H1 (cell line): ENCODE measurements around the gene BNIP5. TPM values are rescaled to one million over a fixed set of nuclear protein-coding genes. Genes with fewer than 3 reads are reported as not detected.

Experiments
- CTCF ChIA-PET: fragments of 300-600 bp; sonication (Branson Sonifier 250); formaldehyde crosslinking; loops from one replicate; lab custom pipeline; 2021; ENCODE audit not compliant: partially characterized antibody; lab: Charles Lee
- POLR2A ChIA-PET: fragments of 300-600 bp; sonication (Branson Sonifier 250); formaldehyde crosslinking; loops from one replicate; lab custom pipeline; 2021; ENCODE audit warnings: inconsistent platforms; ENCODE audit not compliant: partially characterized antibody; lab: Charles Lee
- DNase-seq, 2 experiments: peaks; one replicate each; pipeline versions ENCODE4 v3.0.0 to v3.0.0-alpha.2; 2010 to 2022; ENCODE audit warnings: low spot score in 2 of 2, low read depth in 1 of 2, mixed read lengths in 1 of 2
- FAIRE-seq: peaks from 2 replicates; lab custom pipeline; 2011; peaks lifted over from hg19 to GRCh38; lab: Jason Lieb, UNC
- H2AFZ ChIP-seq: 2 replicates; pipeline ENCODE4 v1.8.1; 2012; ENCODE audit warnings: low read length, inconsistent platforms
- H2AK5ac ChIP-seq: 2 replicates; pipeline ENCODE4 v1.6.1; 2013; ENCODE audit warnings: low read depth, low read length
- H2BK120ac ChIP-seq: replicated peaks from 2 replicates; pipeline ENCODE3; 2013; ENCODE audit warnings: low read depth, low read length, inconsistent platforms
- H2BK12ac ChIP-seq: 2 replicates; pipeline ENCODE4 v1.6.1; 2013; ENCODE audit warnings: low read depth, low read length
- H2BK15ac ChIP-seq: 2 replicates; pipeline ENCODE4 v1.6.1; 2013; ENCODE audit warnings: low read length
- H2BK20ac ChIP-seq: 2 replicates; pipeline ENCODE4 v1.6.1; 2013; ENCODE audit warnings: low read length
- H2BK5ac ChIP-seq: 2 replicates; pipeline ENCODE4 v1.6.1; 2013; ENCODE audit warnings: low read depth, low read length
- H3K14ac ChIP-seq: 2 replicates; pipeline ENCODE4 v1.6.1; 2013; ENCODE audit warnings: inconsistent platforms; ENCODE audit not compliant: insufficient read length
- H3K18ac ChIP-seq: 2 replicates; pipeline ENCODE4 v1.6.1; 2013; ENCODE audit warnings: low read length; ENCODE audit errors: extremely low read depth
- H3K23ac ChIP-seq: 2 replicates; pipeline ENCODE4 v1.6.1; 2013; ENCODE audit warnings: inconsistent platforms; ENCODE audit not compliant: insufficient read length
- H3K23me2 ChIP-seq: 2 replicates; pipeline ENCODE4 v1.6.1; 2013; ENCODE audit warnings: low read depth, low read length
- H3K27ac ChIP-seq: 2 replicates; pipeline ENCODE4 v1.6.1; 2011; ENCODE audit warnings: low read depth, low read length, inconsistent platforms
- H3K27me3 ChIP-seq, 4 experiments: replicated peaks in 1 of 4; 1 replicate in 1 of 4; 2 replicates in 3 of 4; pipeline versions ENCODE4 v1.6.1 to v1.8.1; 2011 to 2013; ENCODE audit warnings: low read length in 3 of 4, mild to moderate bottlenecking in 3 of 4, inconsistent platforms in 2 of 4, mixed read lengths in 2 of 4, moderate library complexity in 1 of 4; ENCODE audit not compliant: control insufficient read depth in 3 of 4, insufficient read depth in 3 of 4; ENCODE audit errors: extremely low read depth in 1 of 4
- H3K36me3 ChIP-seq, 4 experiments: 2 replicates each; pipeline versions ENCODE4 v1.6.1 to v1.8.1; 2011 to 2013; ENCODE audit warnings: mild to moderate bottlenecking in 4 of 4, low read length in 3 of 4, moderate library complexity in 2 of 4, control low read depth in 1 of 4, inconsistent platforms in 1 of 4; ENCODE audit not compliant: insufficient read depth in 4 of 4, control insufficient read depth in 2 of 4
- H3K4ac ChIP-seq: replicated peaks from 2 replicates; pipeline ENCODE3; 2013; ENCODE audit warnings: low read length, low read depth, mixed read lengths, inconsistent platforms; ENCODE audit not compliant: insufficient read length
- H3K4me1 ChIP-seq, 4 experiments: replicated peaks in 1 of 4; 1 replicate in 1 of 4; 2 replicates in 3 of 4; pipeline versions ENCODE4 v1.6.1 to v1.8.1; 2011 to 2013; ENCODE audit warnings: low read length in 3 of 4, inconsistent platforms in 2 of 4, mixed read lengths in 1 of 4; ENCODE audit not compliant: insufficient read depth in 4 of 4, control insufficient read depth in 3 of 4
- H3K4me2 ChIP-seq, 2 experiments: 2 replicates each; pipeline versions ENCODE4 v1.6.1 to v1.8.1; 2011 to 2013; ENCODE audit warnings: low read depth in 2 of 2, low read length in 2 of 2, control low read depth in 1 of 2, inconsistent platforms in 1 of 2, mild to moderate bottlenecking in 1 of 2; ENCODE audit not compliant: insufficient read depth in 1 of 2
- H3K4me3 ChIP-seq, 4 experiments: fragments of 200-600, 300-600 bp in 1 of 4; sonication (generic), shearing (Covaris generic), sonication (Bioruptor Twin) in 1 of 4; 2 replicates each; pipeline versions ENCODE4 v1.5.1 to v1.8.1; 2011 to 2016; ENCODE audit warnings: low read length in 4 of 4, low read depth in 3 of 4, control low read depth in 2 of 4, inconsistent platforms in 2 of 4, mild to moderate bottlenecking in 2 of 4, mixed read lengths in 1 of 4, moderate library complexity in 1 of 4; ENCODE audit not compliant: insufficient read depth in 2 of 4; ENCODE audit errors: extremely low read depth in 1 of 4
- H3K56ac ChIP-seq: replicated peaks from 2 replicates; pipeline ENCODE3; 2013; ENCODE audit warnings: low read depth, mild to moderate bottlenecking, mixed read lengths, low read length, inconsistent platforms; ENCODE audit not compliant: insufficient read length
- H3K79me1 ChIP-seq: 2 replicates; pipeline ENCODE4 v1.6.1; 2013; ENCODE audit warnings: low read depth, low read length, control low read depth
- H3K79me2 ChIP-seq, 2 experiments: 2 replicates each; pipeline versions ENCODE4 v1.6.1 to v1.8.1; 2012 to 2013; ENCODE audit warnings: low read length in 2 of 2, mild to moderate bottlenecking in 2 of 2, inconsistent platforms in 1 of 2; ENCODE audit not compliant: insufficient read depth in 2 of 2, control insufficient read depth in 1 of 2
- H3K9ac ChIP-seq, 4 experiments: replicated peaks in 1 of 4; 1 replicate in 1 of 4; 2 replicates in 3 of 4; pipeline versions ENCODE4 v1.6.1 to v1.8.1; 2011 to 2013; ENCODE audit warnings: low read depth in 3 of 4, low read length in 3 of 4, control low read depth in 2 of 4, mild to moderate bottlenecking in 2 of 4, moderate library complexity in 2 of 4, inconsistent platforms in 1 of 4; ENCODE audit errors: extremely low read depth in 1 of 4
- H3K9me3 ChIP-seq, 2 experiments: 2 replicates each; pipeline versions ENCODE4 v1.6.1 to v1.8.1; 2012 to 2013; ENCODE audit warnings: mild to moderate bottlenecking in 2 of 2, moderate library complexity in 2 of 2, control low read depth in 1 of 2, inconsistent platforms in 1 of 2, low read depth in 1 of 2, low read length in 1 of 2, mixed read lengths in 1 of 2; ENCODE audit not compliant: insufficient read depth in 2 of 2
- H4K20me1 ChIP-seq, 2 experiments: replicated peaks in 1 of 2; 2 replicates each; pipeline versions ENCODE3 to v1.8.1; 2011 to 2013; ENCODE audit warnings: inconsistent platforms in 2 of 2, low read length in 2 of 2, mild to moderate bottlenecking in 1 of 2; ENCODE audit not compliant: insufficient read depth in 2 of 2, control insufficient read depth in 1 of 2
- H4K5ac ChIP-seq: 2 replicates; pipeline ENCODE4 v1.6.1; 2013; ENCODE audit warnings: low read length, low read depth, mixed read lengths, inconsistent platforms; ENCODE audit not compliant: insufficient read length
- H4K8ac ChIP-seq: 2 replicates; pipeline ENCODE4 v1.8.0; 2013; ENCODE audit warnings: mild to moderate bottlenecking, moderate library complexity, low read length, inconsistent platforms; ENCODE audit not compliant: insufficient read depth; ENCODE audit errors: extremely low read depth
- H4K91ac ChIP-seq: replicated peaks from 2 replicates; pipeline ENCODE3; 2013; ENCODE audit warnings: low read length, mixed read lengths, inconsistent platforms; ENCODE audit not compliant: insufficient read length
- CBX8 ChIP-seq: fragments of 300-800, 300-1000 bp; sonication (generic); IDR thresholded peaks from 2 replicates; pipeline ENCODE4 v1.7.1; 2016; ENCODE audit warnings: low read depth, low read length, borderline replicate concordance
- CEBPB ChIP-seq: IDR thresholded peaks from 2 replicates; pipeline ENCODE4 v1.6.1; 2012; ENCODE audit warnings: low read depth, low read length
- NANOG ChIP-seq: IDR thresholded peaks from 2 replicates; pipeline ENCODE4 v1.6.1; 2011; ENCODE audit warnings: low read length, low read depth, mild to moderate bottlenecking, inconsistent platforms; ENCODE audit not compliant: insufficient read depth, poor library complexity, severe bottlenecking
- TAF7 ChIP-seq: optimal IDR thresholded peaks from 2 replicates; pipeline ENCODE3; 2011; ENCODE audit warnings: low read depth, mild to moderate bottlenecking, inconsistent platforms, low read length, moderate library complexity, borderline replicate concordance
- TCF12 ChIP-seq: IDR thresholded peaks from 2 replicates; pipeline ENCODE4 v1.6.1; 2011; ENCODE audit warnings: low read depth, mild to moderate bottlenecking, low read length
- WGBS, 2 experiments: shearing (Covaris generic) in 1 of 2; methylation state at CpG; one replicate each; pipeline versions ENCODE4 v1.1.6 to v1.1.7; 2013 to 2015; ENCODE audit warnings: low lambda C conversion rate in 2 of 2, mixed read lengths in 2 of 2, inconsistent platforms in 1 of 2, low coverage in 1 of 2, missing lambda C conversion rate in 1 of 2; ENCODE audit not compliant: insufficient replicate concordance in 2 of 2, insufficient coverage in 1 of 2, insufficient read length in 1 of 2; ENCODE audit errors: extremely low coverage in 1 of 2, missing lambda C conversion rate in 1 of 2; 5-methylcytosine and 5-hydroxymethylcytosine counted together
- polyA plus RNA-seq, 7 experiments: library from polyadenylated mRNA; depleted of rRNA in 3 of 7; stranded (reverse) in 5 of 7; unstranded in 2 of 7; fragments of >200 nt in 5 of 7; fragments of 200-250 nt in 2 of 7; gene quantifications; 1 replicate in 5 of 7; 2 replicates in 1 of 7; 4 replicates in 1 of 7; pipeline versions ENCODE4 v1.2.1 to v1.2.3, GENCODE V29; 2011 to 2013; ENCODE audit warnings: missing spikeins in 2 of 7, mixed read lengths in 2 of 7
- total RNA-seq: library from RNA; stranded (reverse); fragmentation: NEBNext Ultra II Directional; extraction: Animal tissue kit (Norgen Biotek cat#: 25700); gene quantifications from 2 replicates; pipeline ENCODE4 v1.2.1, GENCODE V29; 2021

Gene BNIP5
- total and polyA plus RNA-seq, 2 of the 8 experiments (the other 6 are each of a cell fraction or from before 2014, with no cell fraction given), result not detected

GRCh38 chr6:36268478-36269275 is 68.0 kb downstream of the BNIP5 start:
- no peak overlapping the region for H2BK12ac ChIP-seq
- WGBS, 2 experiments, result 93% methylated on average over 12 of the region's 12 CpGs; no CpG with 5 or more reads in 1 of the 2 experiments
- no peaks in the 10 kb centered on the region for H3K79me2 ChIP-seq
- peak overlapping the region; percentile 40; the same call in 1 of the 2 replicates for H3K18ac ChIP-seq
- H2AFZ ChIP-seq, result no peak overlapping the region
- H3K14ac ChIP-seq, result no peak overlapping the region
- H3K56ac ChIP-seq, result no peak overlapping the region
- H4K91ac ChIP-seq, result no peak overlapping the region
- CTCF ChIA-PET, result interaction anchor here (0.8 to 2.1 kb wide), 8 partner anchors 8 to 92 kb away, joined by 3 to 10 read pairs (median 4); no protein-coding TSS in a partner anchor
- no peak overlapping the region for H2BK15ac ChIP-seq
- H2BK120ac ChIP-seq, result no peak overlapping the region
- no peak overlapping the region for H4K8ac ChIP-seq
- no peak for FAIRE-seq
- no peaks in the 10 kb centered on the region for H3K79me1 ChIP-seq
- H2AK5ac ChIP-seq, result no peak overlapping the region
- no peak overlapping the region for H2BK20ac ChIP-seq
- H3K4me3 ChIP-seq, result no peak overlapping the region
- H3K9ac ChIP-seq, result no peak overlapping the region
- no peak overlapping the region for H3K23ac ChIP-seq
- H4K5ac ChIP-seq, result no peak overlapping the region
- POLR2A ChIA-PET, result interaction anchor here (1.1 to 1.4 kb wide), 2 partner anchors 11 to 19 kb away, joined by 4 read pairs; no protein-coding TSS in a partner anchor
- no peaks in the 10 kb centered on the region for H3K23me2 ChIP-seq
- H3K36me3 ChIP-seq, result no peaks in the 10 kb centered on the region
- no peak for DNase-seq
- no peaks in the 10 kb centered on the region for H3K9me3 ChIP-seq
- no peaks in the 10 kb centered on the region for H3K27me3 ChIP-seq
- H3K4ac ChIP-seq, result no peak overlapping the region
- peaks cover 0 to 5% (median 1%) of the 10 kb centered on the region in 4 experiments; a peak in 2 of 7 replicates for H3K4me1 ChIP-seq
- no peak overlapping the region for H3K4me2 ChIP-seq
- no peak overlapping the region for H2BK5ac ChIP-seq
- no peak overlapping the region for H3K27ac ChIP-seq
- H4K20me1 ChIP-seq, result no peaks in the 10 kb centered on the region
- no peak for TF ChIP-seq CBX8
- no peak for TF ChIP-seq NANOG
- TF ChIP-seq CEBPB, result no peak
- TF ChIP-seq TAF7, result no peak
- TF ChIP-seq TCF12, result no peak
